ENCODE data around the gene TRAF3IP1.

TRAF3IP1 gene

GRCh38 chr2:238351315-238351714 is 31.0 kb downstream of the TRAF3IP1 start:
- no peak for DNase-seq (ENCODE audit: low spot score)
- in situ Hi-C loops (cut with MboI; ENCODE audit: low sequenced_read_pairs, unreplicated experiment), result loop anchor here (25.0 kb wide), 1 partner anchor 436 kb away; no protein-coding TSS in a partner anchor
- TF ChIP-seq CTCF (IDR thresholded peaks at IDR 0.05; ENCODE audit: borderline replicate concordance, control extremely low read depth, extremely low read depth, insufficient read depth, missing control alignments), result no peak

GRCh38 chr2:238352361-238352760 is 32.0 kb downstream of the TRAF3IP1 start:
- no peak for DNase-seq (ENCODE audit: low spot score)
- no peak for TF ChIP-seq CTCF (IDR thresholded peaks at IDR 0.05; ENCODE audit: borderline replicate concordance, control extremely low read depth, extremely low read depth, insufficient read depth, missing control alignments)
- in situ Hi-C loops (cut with MboI; ENCODE audit: low sequenced_read_pairs, unreplicated experiment), result loop anchor here (25.0 kb wide), 1 partner anchor 435 kb away; no protein-coding TSS in a partner anchor

GRCh38 chr2:238358769-238359168 is 38.5 kb downstream of the TRAF3IP1 start:
- in situ Hi-C loops (cut with MboI; ENCODE audit: low sequenced_read_pairs, unreplicated experiment), result loop anchor here (25.0 kb wide), 1 partner anchor 429 kb away; no protein-coding TSS in a partner anchor
- DNase-seq (ENCODE audit: low spot score), result no peak
- TF ChIP-seq CTCF (IDR thresholded peaks at IDR 0.05; ENCODE audit: borderline replicate concordance, control extremely low read depth, extremely low read depth, insufficient read depth, missing control alignments), result no peak

GRCh38 chr2:238359403-238359802 is 39.1 kb downstream of the TRAF3IP1 start:
- no peak for DNase-seq (ENCODE audit: low spot score)
- in situ Hi-C loops (cut with MboI; ENCODE audit: low sequenced_read_pairs, unreplicated experiment), result loop anchor here (25.0 kb wide), 1 partner anchor 428 kb away; no protein-coding TSS in a partner anchor
- TF ChIP-seq CTCF (IDR thresholded peaks at IDR 0.05; ENCODE audit: borderline replicate concordance, control extremely low read depth, extremely low read depth, insufficient read depth, missing control alignments), result no peak

GRCh38 chr2:238361877-238362276 is 41.6 kb downstream of the TRAF3IP1 start:
- no peak for TF ChIP-seq CTCF (IDR thresholded peaks at IDR 0.05; ENCODE audit: borderline replicate concordance, control extremely low read depth, extremely low read depth, insufficient read depth, missing control alignments)
- in situ Hi-C loops (cut with MboI; ENCODE audit: low sequenced_read_pairs, unreplicated experiment), result loop anchor here (25.0 kb wide), 1 partner anchor 425 kb away; no protein-coding TSS in a partner anchor
- DNase-seq (ENCODE audit: low spot score), result no peak

GRCh38 chr2:238362626-238363025 is 42.3 kb downstream of the TRAF3IP1 start:
- DNase-seq (ENCODE audit: low spot score), result no peak
- in situ Hi-C loops (cut with MboI; ENCODE audit: low sequenced_read_pairs, unreplicated experiment), result loop anchor here (25.0 kb wide), 1 partner anchor 425 kb away; no protein-coding TSS in a partner anchor
- TF ChIP-seq CTCF (IDR thresholded peaks at IDR 0.05; ENCODE audit: borderline replicate concordance, control extremely low read depth, extremely low read depth, insufficient read depth, missing control alignments), result no peak
